Activated CD8-positive, alpha-beta T cell treated with anti-CD3 and anti-CD28 coated beads for 36 hours (primary cell): ENCODE results near the gene CADM4. TPM values are rescaled to one million over a fixed set of nuclear protein-coding genes. Genes with fewer than 3 reads are reported as not detected.
A peak's percentile ranks its signal among the peaks of the same experiment; 100 is the strongest.

Source experiments
- ATAC-seq: fragments of 200-7000 bp; cut with Tn5 transposase; one replicate; pipeline ENCODE4 v1.10.0; 2021; ENCODE audit warnings: mild to moderate bottlenecking, moderate library complexity
- CTCF ChIA-PET: fragments of 350-600 bp; sonication (Branson Sonifier 250); formaldehyde crosslinking; loops from one replicate; lab custom pipeline; 2021; ENCODE audit warnings: antibody characterized with exemption; lab: Charles Lee
- POLR2A ChIA-PET: fragments of 350-600 bp; sonication (Branson Sonifier 250); formaldehyde crosslinking; loops from one replicate; lab custom pipeline; 2021; ENCODE audit warnings: antibody characterized with exemption; lab: Charles Lee
- DNase-seq: peaks from one replicate; pipeline ENCODE4 v3.0.0-alpha.2; 2020
- H3K27ac Mint-ChIP-seq: one replicate; pipeline ENCODE4 v1.8.0; 2021; ENCODE audit warnings: mild to moderate bottlenecking, mixed read lengths
- H3K27me3 Mint-ChIP-seq: one replicate; pipeline ENCODE4 v1.8.0; 2021; ENCODE audit warnings: mixed read lengths
- H3K36me3 Mint-ChIP-seq: one replicate; pipeline ENCODE4 v1.8.0; 2021; ENCODE audit warnings: low read depth, mixed read lengths
- H3K4me1 Mint-ChIP-seq: one replicate; pipeline ENCODE4 v1.8.0; 2021; ENCODE audit warnings: low read depth, mixed read lengths
- H3K4me3 Mint-ChIP-seq: one replicate; pipeline ENCODE4 v1.8.0; 2021; ENCODE audit warnings: mild to moderate bottlenecking, moderate library complexity, mixed read lengths
- H3K9me3 Mint-ChIP-seq: one replicate; pipeline ENCODE4 v1.8.0; 2021; ENCODE audit warnings: mixed read lengths
- CTCF ChIP-seq: fragments of 200-600 bp; IDR thresholded peaks from one replicate; pipeline ENCODE4 v1.8.0; 2022; ENCODE audit warnings: antibody characterized with exemption, mild to moderate bottlenecking
- intact Hi-C: fragments of 100-400 bp; cut with micrococcal nuclease; formaldehyde crosslinking; loops from one replicate; pipeline ENCODE4 v1.10.0; 2022
- total RNA-seq, 2 experiments: library from RNA; stranded (reverse); gene quantifications; one replicate each; pipeline ENCODE4 v1.2.3, GENCODE V29; 2021

CADM4 gene
- total RNA-seq, 2 experiments from 2014 or later: 0.22 to 0.38 TPM

- intact Hi-C loops: no loop called here
- no peaks in the 10 kb centered on the region for H3K27me3 Mint-ChIP-seq
- ATAC-seq (no peak), DNase-seq (no peak)
- ChIA-PET CTCF (interaction anchor here (0.6 to 3.5 kb wide), 5 partner anchors 10 to 84 kb away, joined by 3 to 26 read pairs (median 3); no protein-coding TSS in a partner anchor), POLR2A (interaction anchor here (0.7 to 1.6 kb wide), 2 partner anchors 12 to 28 kb away, joined by 3 to 4 read pairs; partner anchors contain the start of gene ZNF576)
- no peaks in the 10 kb centered on the region for H3K9me3 Mint-ChIP-seq
- H3K4me3 Mint-ChIP-seq: no peak overlapping the region
- no peak for TF ChIP-seq CTCF
- H3K27ac Mint-ChIP-seq: peak overlapping the region; percentile 35
- peaks cover 12% of the 10 kb centered on the region for H3K36me3 Mint-ChIP-seq
- peaks cover 12% of the 10 kb centered on the region for H3K4me1 Mint-ChIP-seq
Measured at GRCh38 chr19:43584484-43584883, 55.2 kb downstream of the CADM4 start.

GRCh38 chr19:43582495-43582894 lies 57.2 kb downstream of the CADM4 start:
- Mint-ChIP-seq H3K27me3 (no peaks in the 10 kb centered on the region), H3K4me3 (no peak overlapping the region), H3K4me1 (peaks cover 20% of the 10 kb centered on the region), H3K27ac (no peak overlapping the region), H3K9me3 (no peaks in the 10 kb centered on the region), H3K36me3 (peaks cover 9% of the 10 kb centered on the region)
- ChIA-PET POLR2A (interaction anchor here (0.6 kb wide), 1 partner anchor 26 kb away, joined by 3 read pairs; no protein-coding TSS in a partner anchor), CTCF (interaction anchor here (1.5 to 2.1 kb wide), 2 partner anchors 12 to 28 kb away, joined by 5 to 7 read pairs; no protein-coding TSS in a partner anchor)
- ATAC-seq (no peak), DNase-seq (no peak)
- TF ChIP-seq CTCF: no peak
- intact Hi-C loops: no loop called here

- peak overlapping the region; percentile 94 for H3K4me3 Mint-ChIP-seq
- peaks cover 23% of the 10 kb centered on the region for H3K4me1 Mint-ChIP-seq
- no peak for TF ChIP-seq CTCF
- DNase-seq (no peak), ATAC-seq (no peak)
- H3K36me3 Mint-ChIP-seq: peaks cover 9% of the 10 kb centered on the region
- CTCF ChIA-PET: interaction anchor here (0.9 to 2.5 kb wide), 2 partner anchors 13 to 26 kb away, joined by 5 to 11 read pairs; no protein-coding TSS in a partner anchor
- H3K27ac Mint-ChIP-seq: peak overlapping the region; percentile 88
- intact Hi-C loops: no loop called here
- POLR2A ChIA-PET: interaction anchor here (2.0 kb wide), 1 partner anchor 16 kb away, joined by 10 read pairs; the partner anchor contains the start of genes IRGQ and ZNF576
- no peaks in the 10 kb centered on the region for H3K27me3 Mint-ChIP-seq
- H3K9me3 Mint-ChIP-seq: no peaks in the 10 kb centered on the region
Measured at GRCh38 chr19:43581467-43581866, 58.2 kb downstream of the CADM4 start.

- peaks cover 5% of the 10 kb centered on the region for H3K36me3 Mint-ChIP-seq
- DNase-seq (no peak), ATAC-seq (no peak)
- H3K27me3 Mint-ChIP-seq: no peaks in the 10 kb centered on the region
- CTCF ChIA-PET: interaction anchor here (2.5 to 5.3 kb wide), 2 partner anchors 17 to 24 kb away, joined by 11 to 62 read pairs; partner anchors contain the start of genes IRGQ and ZNF576
- peak overlapping the region; percentile 94 for H3K4me3 Mint-ChIP-seq
- intact Hi-C loops: no loop called here
- H3K27ac Mint-ChIP-seq: peak overlapping the region; percentile 48
- no peaks in the 10 kb centered on the region for H3K9me3 Mint-ChIP-seq
- no peak for TF ChIP-seq CTCF
- POLR2A ChIA-PET: no interaction called here
- H3K4me1 Mint-ChIP-seq: peaks cover 29% of the 10 kb centered on the region
Measured at GRCh38 chr19:43578787-43579186, 60.9 kb downstream of the CADM4 start.
